Measurements from ENCODE around the gene SSBP4. TPM values are rescaled to one million over a fixed set of nuclear protein-coding genes. Genes with fewer than 3 reads are reported as not detected.

The SSBP4 gene
- total RNA-seq, 1 experiment from 2014 or later = 97.5 TPM

DNA sequence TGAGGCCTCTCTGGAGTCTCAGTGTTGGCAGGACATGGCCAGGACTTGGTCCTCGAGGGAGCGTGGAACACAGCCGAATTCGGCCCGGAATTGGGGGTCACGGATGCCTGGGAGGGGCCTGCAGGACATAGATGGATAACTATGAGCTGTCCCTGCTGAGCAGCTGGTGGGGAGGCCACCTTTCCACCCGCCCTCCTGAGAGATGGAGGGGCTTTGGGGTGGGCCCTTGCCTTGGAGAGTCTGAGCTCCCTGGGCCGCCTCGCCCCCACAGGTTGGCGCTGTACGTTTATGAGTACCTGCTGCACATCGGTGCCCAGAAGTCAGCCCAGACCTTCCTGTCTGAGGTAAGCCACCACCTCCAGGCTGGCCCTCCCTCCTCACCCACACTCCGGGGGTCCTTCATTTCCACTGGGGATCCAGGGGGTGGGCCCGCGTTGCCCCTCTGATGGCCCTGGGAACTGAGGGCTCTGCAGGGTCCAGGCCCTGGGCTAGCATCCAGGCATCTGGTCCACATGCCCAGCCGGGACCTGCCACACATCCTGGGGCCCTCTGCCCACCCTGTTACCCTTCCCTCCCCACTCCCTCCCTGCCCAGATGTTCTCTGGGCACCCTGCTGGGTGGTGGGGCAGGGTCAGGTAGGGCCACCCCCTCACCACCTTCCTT lies 8.0 kb downstream of the SSBP4 start:
- H3K79me2 ChIP-seq (ENCODE audit: low read length) = peaks cover 24% of the 10 kb centered on the region
- TF ChIP-seq, protein P1, sequence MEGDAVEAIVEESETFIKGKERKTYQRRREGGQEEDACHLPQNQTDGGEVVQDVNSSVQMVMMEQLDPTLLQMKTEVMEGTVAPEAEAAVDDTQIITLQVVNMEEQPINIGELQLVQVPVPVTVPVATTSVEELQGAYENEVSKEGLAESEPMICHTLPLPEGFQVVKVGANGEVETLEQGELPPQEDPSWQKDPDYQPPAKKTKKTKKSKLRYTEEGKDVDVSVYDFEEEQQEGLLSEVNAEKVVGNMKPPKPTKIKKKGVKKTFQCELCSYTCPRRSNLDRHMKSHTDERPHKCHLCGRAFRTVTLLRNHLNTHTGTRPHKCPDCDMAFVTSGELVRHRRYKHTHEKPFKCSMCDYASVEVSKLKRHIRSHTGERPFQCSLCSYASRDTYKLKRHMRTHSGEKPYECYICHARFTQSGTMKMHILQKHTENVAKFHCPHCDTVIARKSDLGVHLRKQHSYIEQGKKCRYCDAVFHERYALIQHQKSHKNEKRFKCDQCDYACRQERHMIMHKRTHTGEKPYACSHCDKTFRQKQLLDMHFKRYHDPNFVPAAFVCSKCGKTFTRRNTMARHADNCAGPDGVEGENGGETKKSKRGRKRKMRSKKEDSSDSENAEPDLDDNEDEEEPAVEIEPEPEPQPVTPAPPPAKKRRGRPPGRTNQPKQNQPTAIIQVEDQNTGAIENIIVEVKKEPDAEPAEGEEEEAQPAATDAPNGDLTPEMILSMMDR (conservative IDR thresholded peaks at IDR 0.05; ENCODE audit: low read depth, low read length) = no peak
- no peak for TF ChIP-seq EZH2 (IDR thresholded peaks at IDR 0.05; ENCODE audit: low read length, unreplicated experiment)
- TF ChIP-seq EZH2phosphoT487 (IDR thresholded peaks at IDR 0.05; ENCODE audit: borderline replicate concordance, low read length) = no peak
- no peaks in the 10 kb centered on the region for H3F3A ChIP-seq (ENCODE audit: low read length, unreplicated experiment)
- BruUV-seq (replicated peaks) = no TSS peak
- H3K9ac ChIP-seq (ENCODE audit: low read length) = no peak overlapping the region
- H3K36me3 ChIP-seq (ENCODE audit: low read depth, low read length) = no peaks in the 10 kb centered on the region
- no peaks in the 10 kb centered on the region for H3K27me3 ChIP-seq (ENCODE audit: low read length)
- intact Hi-C loops (cut with micrococcal nuclease) = no loop called here
- H3K9me2 ChIP-seq (replicated peaks; ENCODE audit: low read length) = no peaks in the 10 kb centered on the region
- ATAC-seq = no peak
- DNase-seq = no peak
- no peaks in the 10 kb centered on the region for H3K4me1 ChIP-seq (ENCODE audit: insufficient read depth, low read length)
- H3K27ac ChIP-seq (ENCODE audit: low read length) = no peak overlapping the region
- no peak overlapping the region for H3K4me3 ChIP-seq (ENCODE audit: low read length)
- peaks cover 5% of the 10 kb centered on the region; the same call in 1 of the 2 replicates for H4K20me1 ChIP-seq (ENCODE audit: low read length)
- no peak overlapping the region for H2AFZ ChIP-seq (ENCODE audit: low read length)
- H3K4me2 ChIP-seq (ENCODE audit: low read length) = no peak overlapping the region
- H3K9me3 ChIP-seq (ENCODE audit: low read length) = no peaks in the 10 kb centered on the region
- ChIA-PET POLR2A (ENCODE audit: unreplicated experiment) (no interaction called here), CTCF (no interaction called here)

GRCh38 chr19:18427743-18428113 lies 8.5 kb downstream of the SSBP4 start:
- H2AFZ ChIP-seq (ENCODE audit: low read length) = no peak overlapping the region
- ATAC-seq (no peak), DNase-seq (no peak)
- no peaks in the 10 kb centered on the region for H3K36me3 ChIP-seq (ENCODE audit: low read depth, low read length)
- no peaks in the 10 kb centered on the region for H3K4me1 ChIP-seq (ENCODE audit: insufficient read depth, low read length)
- H3K9ac ChIP-seq (ENCODE audit: low read length) = no peak overlapping the region
- BruUV-seq (replicated peaks) = no TSS peak
- CTCF ChIA-PET = no interaction called here
- no peaks in the 10 kb centered on the region for H3K9me2 ChIP-seq (replicated peaks; ENCODE audit: low read length)
- TF ChIP-seq EZH2phosphoT487 (IDR thresholded peaks at IDR 0.05; ENCODE audit: borderline replicate concordance, low read length) (no peak), EZH2 (IDR thresholded peaks at IDR 0.05; ENCODE audit: low read length, unreplicated experiment) (no peak)
- TF ChIP-seq, protein P1 (conservative IDR thresholded peaks at IDR 0.05; ENCODE audit: low read depth, low read length) = no peak
- H3K27ac ChIP-seq (ENCODE audit: low read length) = no peak overlapping the region
- no peaks in the 10 kb centered on the region for H3F3A ChIP-seq (ENCODE audit: low read length, unreplicated experiment)
- H3K27me3 ChIP-seq (ENCODE audit: low read length) = no peaks in the 10 kb centered on the region
- H3K4me3 ChIP-seq (ENCODE audit: low read length) = no peak overlapping the region
- H3K79me2 ChIP-seq (ENCODE audit: low read length) = peaks cover 19% of the 10 kb centered on the region
- intact Hi-C loops (cut with micrococcal nuclease) = no loop called here
- POLR2A ChIA-PET (ENCODE audit: unreplicated experiment) = no interaction called here
- H4K20me1 ChIP-seq (ENCODE audit: low read length) = peaks cover 5% of the 10 kb centered on the region; the same call in 1 of the 2 replicates
- H3K4me2 ChIP-seq (ENCODE audit: low read length) = no peak overlapping the region
- H3K9me3 ChIP-seq (ENCODE audit: low read length) = no peaks in the 10 kb centered on the region

GRCh38 chr19:18428173-18428786 lies 9.1 kb downstream of the SSBP4 start:
- ChIA-PET CTCF (no interaction called here), POLR2A (ENCODE audit: unreplicated experiment) (no interaction called here)
- peaks cover 5% of the 10 kb centered on the region; the same call in 1 of the 2 replicates for H4K20me1 ChIP-seq (ENCODE audit: low read length)
- BruUV-seq (replicated peaks) = no TSS peak
- H3K27me3 ChIP-seq (ENCODE audit: low read length) = no peaks in the 10 kb centered on the region
- H3K9ac ChIP-seq (ENCODE audit: low read length) = no peak overlapping the region
- no peak overlapping the region for H2AFZ ChIP-seq (ENCODE audit: low read length)
- no peak for DNase-seq
- H3K9me2 ChIP-seq (replicated peaks; ENCODE audit: low read length) = no peaks in the 10 kb centered on the region
- H3K36me3 ChIP-seq (ENCODE audit: low read depth, low read length) = no peaks in the 10 kb centered on the region
- H3K9me3 ChIP-seq (ENCODE audit: low read length) = no peaks in the 10 kb centered on the region
- intact Hi-C loops (cut with micrococcal nuclease) = no loop called here
- H3F3A ChIP-seq (ENCODE audit: low read length, unreplicated experiment) = no peaks in the 10 kb centered on the region
- H3K27ac ChIP-seq (ENCODE audit: low read length) = no peak overlapping the region
- no peak for ATAC-seq
- TF ChIP-seq EZH2phosphoT487 (IDR thresholded peaks at IDR 0.05; ENCODE audit: borderline replicate concordance, low read length) = no peak
- no peak for TF ChIP-seq EZH2 (IDR thresholded peaks at IDR 0.05; ENCODE audit: low read length, unreplicated experiment)
- TF ChIP-seq, protein P1 (conservative IDR thresholded peaks at IDR 0.05; ENCODE audit: low read depth, low read length) = no peak
- H3K4me1 ChIP-seq (ENCODE audit: insufficient read depth, low read length) = no peaks in the 10 kb centered on the region
- peaks cover 14% of the 10 kb centered on the region for H3K79me2 ChIP-seq (ENCODE audit: low read length)
- no peak overlapping the region for H3K4me2 ChIP-seq (ENCODE audit: low read length)
- H3K4me3 ChIP-seq (ENCODE audit: low read length) = no peak overlapping the region

Data from PC-3 (cell line).